Astrocyte (in vitro differentiated cells and primary cell): ENCODE data around the gene DHDH. TPM values are rescaled to one million over a fixed set of nuclear protein-coding genes. Genes with fewer than 3 reads are reported as not detected.

Source experiments
- DNase-seq: peaks from one replicate; pipeline ENCODE4 v3.0.0-alpha.2; 2010; ENCODE audit warnings: low read depth
- FAIRE-seq: peaks from 2 replicates; lab custom pipeline; 2011; peaks lifted over from hg19 to GRCh38; lab: Jason Lieb, UNC
- H2AFZ ChIP-seq: 2 replicates; pipeline ENCODE4 v1.6.0; 2012; ENCODE audit warnings: low read depth, low read length, inconsistent platforms
- H3K27ac ChIP-seq: 2 replicates; pipeline ENCODE4 v1.5.1; 2011; ENCODE audit warnings: low read depth, low read length, inconsistent platforms
- H3K27me3 ChIP-seq: 2 replicates; pipeline ENCODE4 v1.6.0; 2011; ENCODE audit warnings: low read length, inconsistent platforms; ENCODE audit not compliant: insufficient read depth
- H3K36me3 ChIP-seq: 2 replicates; pipeline ENCODE4 v1.5.1; 2011; ENCODE audit warnings: low read length, inconsistent platforms; ENCODE audit not compliant: insufficient read depth
- H3K4me1 ChIP-seq: 2 replicates; pipeline ENCODE4 v1.5.1; 2011; ENCODE audit warnings: low read length, inconsistent platforms; ENCODE audit not compliant: insufficient read depth
- H3K4me2 ChIP-seq: 2 replicates; pipeline ENCODE4 v1.6.0; 2012; ENCODE audit warnings: low read length, inconsistent platforms
- H3K4me3 ChIP-seq: 2 replicates; pipeline ENCODE4 v1.5.1; 2011; ENCODE audit warnings: low read depth, mild to moderate bottlenecking, low read length, inconsistent platforms; ENCODE audit not compliant: insufficient read depth
- H3K79me2 ChIP-seq: 2 replicates; pipeline ENCODE4 v1.6.0; 2012; ENCODE audit warnings: mild to moderate bottlenecking, low read length, inconsistent platforms; ENCODE audit not compliant: insufficient read depth
- H3K9ac ChIP-seq: 2 replicates; pipeline ENCODE4 v1.6.0; 2012; ENCODE audit warnings: mild to moderate bottlenecking, low read length, inconsistent platforms
- H3K9me3 ChIP-seq: 2 replicates; pipeline ENCODE4 v1.5.1; 2012; ENCODE audit warnings: low read depth, mild to moderate bottlenecking, low read length, inconsistent platforms; ENCODE audit not compliant: insufficient read depth
- H4K20me1 ChIP-seq: 2 replicates; pipeline ENCODE4 v1.6.0; 2012; ENCODE audit warnings: low read length, inconsistent platforms; ENCODE audit not compliant: insufficient read depth
- H3K27ac Mint-ChIP-seq: one replicate; pipeline ENCODE4 v1.8.0; 2021; ENCODE audit warnings: mild to moderate bottlenecking, mixed read lengths; ENCODE audit not compliant: unreplicated experiment
- H3K27me3 Mint-ChIP-seq: one replicate; pipeline ENCODE4 v1.8.0; 2021; ENCODE audit warnings: low read depth, mixed read lengths; ENCODE audit not compliant: unreplicated experiment
- H3K36me3 Mint-ChIP-seq: one replicate; pipeline ENCODE4 v1.8.0; 2021; ENCODE audit warnings: low read depth, mixed read lengths; ENCODE audit not compliant: unreplicated experiment
- H3K4me1 Mint-ChIP-seq: one replicate; pipeline ENCODE4 v1.8.0; 2021; ENCODE audit warnings: low read depth, mixed read lengths; ENCODE audit not compliant: unreplicated experiment
- H3K4me3 Mint-ChIP-seq: one replicate; pipeline ENCODE4 v1.8.0; 2021; ENCODE audit warnings: mild to moderate bottlenecking, moderate library complexity, mixed read lengths; ENCODE audit not compliant: unreplicated experiment
- H3K9me3 Mint-ChIP-seq: one replicate; pipeline ENCODE4 v1.8.0; 2021; ENCODE audit warnings: mild to moderate bottlenecking, mixed read lengths; ENCODE audit not compliant: unreplicated experiment
- EZH2 ChIP-seq: IDR thresholded peaks from 2 replicates; pipeline ENCODE4 v1.6.1; 2012; ENCODE audit warnings: mild to moderate bottlenecking, low read length, inconsistent platforms; ENCODE audit not compliant: insufficient read depth
- total RNA-seq: library from RNA; stranded (reverse); gene quantifications from 2 replicates; pipeline ENCODE4 v1.2.1, GENCODE V29; 2021
- TF ChIP-seq, protein P1 (sequence below): IDR thresholded peaks from 2 replicates; pipeline ENCODE4 v1.5.1; 2011; ENCODE audit warnings: low read depth, mild to moderate bottlenecking, inconsistent platforms, low read length, moderate library complexity; ENCODE audit not compliant: insufficient read depth

Gene DHDH
- total RNA-seq, 1 donor from 2014 or later: 0.45 TPM

GRCh38 chr19:48934837-48935236 lies 1.3 kb downstream of the DHDH start:
- no peak overlapping the region for H3K27ac Mint-ChIP-seq
- no peak overlapping the region for H3K4me3 Mint-ChIP-seq
- Histone ChIP-seq H3K4me2 (no peak overlapping the region), H3K9me3 (no peaks in the 10 kb centered on the region), H3K4me3 (no peak overlapping the region), H2AFZ (no peak overlapping the region), H3K27ac (no peak overlapping the region), H3K27me3 (peaks cover 16% of the 10 kb centered on the region), H3K36me3 (no peaks in the 10 kb centered on the region), H3K79me2 (no peaks in the 10 kb centered on the region), H3K9ac (no peak overlapping the region), H3K4me1 (peaks cover 5% of the 10 kb centered on the region), H4K20me1 (no peaks in the 10 kb centered on the region)
- FAIRE-seq: no peak
- H3K27me3 Mint-ChIP-seq: peaks cover 24% of the 10 kb centered on the region
- no peak for DNase-seq
- no peaks in the 10 kb centered on the region for H3K4me1 Mint-ChIP-seq
- H3K36me3 Mint-ChIP-seq: no peaks in the 10 kb centered on the region
- no peak for TF ChIP-seq EZH2
- TF ChIP-seq, protein P1, sequence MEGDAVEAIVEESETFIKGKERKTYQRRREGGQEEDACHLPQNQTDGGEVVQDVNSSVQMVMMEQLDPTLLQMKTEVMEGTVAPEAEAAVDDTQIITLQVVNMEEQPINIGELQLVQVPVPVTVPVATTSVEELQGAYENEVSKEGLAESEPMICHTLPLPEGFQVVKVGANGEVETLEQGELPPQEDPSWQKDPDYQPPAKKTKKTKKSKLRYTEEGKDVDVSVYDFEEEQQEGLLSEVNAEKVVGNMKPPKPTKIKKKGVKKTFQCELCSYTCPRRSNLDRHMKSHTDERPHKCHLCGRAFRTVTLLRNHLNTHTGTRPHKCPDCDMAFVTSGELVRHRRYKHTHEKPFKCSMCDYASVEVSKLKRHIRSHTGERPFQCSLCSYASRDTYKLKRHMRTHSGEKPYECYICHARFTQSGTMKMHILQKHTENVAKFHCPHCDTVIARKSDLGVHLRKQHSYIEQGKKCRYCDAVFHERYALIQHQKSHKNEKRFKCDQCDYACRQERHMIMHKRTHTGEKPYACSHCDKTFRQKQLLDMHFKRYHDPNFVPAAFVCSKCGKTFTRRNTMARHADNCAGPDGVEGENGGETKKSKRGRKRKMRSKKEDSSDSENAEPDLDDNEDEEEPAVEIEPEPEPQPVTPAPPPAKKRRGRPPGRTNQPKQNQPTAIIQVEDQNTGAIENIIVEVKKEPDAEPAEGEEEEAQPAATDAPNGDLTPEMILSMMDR: no peak
- H3K9me3 Mint-ChIP-seq: no peaks in the 10 kb centered on the region

- FAIRE-seq (no peak), DNase-seq (no peak)
- H4K20me1 ChIP-seq: no peaks in the 10 kb centered on the region
- no peak overlapping the region for H2AFZ ChIP-seq
- Mint-ChIP-seq H3K4me1 (no peaks in the 10 kb centered on the region), H3K36me3 (no peaks in the 10 kb centered on the region), H3K9me3 (no peaks in the 10 kb centered on the region), H3K27me3 (peaks cover 24% of the 10 kb centered on the region), H3K4me3 (no peak overlapping the region), H3K27ac (no peak overlapping the region)
- H3K4me3 ChIP-seq: no peak overlapping the region
- no peak overlapping the region for H3K4me2 ChIP-seq
- H3K79me2 ChIP-seq: no peaks in the 10 kb centered on the region
- H3K27me3 ChIP-seq: peaks cover 16% of the 10 kb centered on the region
- H3K9me3 ChIP-seq: no peaks in the 10 kb centered on the region
- TF ChIP-seq, protein P1: no peak
- TF ChIP-seq EZH2: no peak
- H3K27ac ChIP-seq: no peak overlapping the region
- no peak overlapping the region for H3K9ac ChIP-seq
- H3K36me3 ChIP-seq: no peaks in the 10 kb centered on the region
- peaks cover 5% of the 10 kb centered on the region for H3K4me1 ChIP-seq
These were observed 2.4 kb downstream of the DHDH start for GRCh38 chr19:48935864-48936263.

- TF ChIP-seq, protein P1: no peak
- TF ChIP-seq EZH2: no peak
These were observed 4.8 kb downstream of the DHDH start for GRCh38 chr19:48938256-48938655.

More at GRCh38 chr19:48938256-48938655, 4.8 kb downstream of the DHDH start:
- Histone ChIP-seq H3K4me2 (no peak overlapping the region), H2AFZ (no peak overlapping the region), H3K9me3 (no peaks in the 10 kb centered on the region), H3K4me3 (no peak overlapping the region), H3K4me1 (peaks cover 2% of the 10 kb centered on the region), H3K9ac (no peak overlapping the region), H4K20me1 (no peaks in the 10 kb centered on the region), H3K27ac (no peak overlapping the region), H3K79me2 (no peaks in the 10 kb centered on the region), H3K27me3 (peaks cover 6% of the 10 kb centered on the region), H3K36me3 (no peaks in the 10 kb centered on the region)
- FAIRE-seq (no peak), DNase-seq (no peak)
- H3K4me3 Mint-ChIP-seq: no peak overlapping the region
- H3K4me1 Mint-ChIP-seq: no peaks in the 10 kb centered on the region
- H3K9me3 Mint-ChIP-seq: no peaks in the 10 kb centered on the region
- no peak overlapping the region for H3K27ac Mint-ChIP-seq
- peaks cover 13% of the 10 kb centered on the region for H3K27me3 Mint-ChIP-seq
- no peaks in the 10 kb centered on the region for H3K36me3 Mint-ChIP-seq
